ENCODE results near the gene FTO. TPM values are rescaled to one million over a fixed set of nuclear protein-coding genes. Genes with fewer than 3 reads are reported as not detected.

FTO gene
- total and polyA plus RNA-seq, 2 of the 8 experiments (the other 6 are each of a cell fraction or from before 2014, with no cell fraction given) = 34.5 to 59.8 TPM

GRCh38 chr16:53836680-53837079, 132.7 kb downstream of the FTO start (continued):
- no peak for TF ChIP-seq ATF3 (IDR thresholded peaks at IDR 0.05; ENCODE audit: insufficient read depth, low read depth, low read length)

Measured in H1 (cell line).